Neural crest cell (in vitro differentiated cells): ENCODE measurements around the gene CIROP. TPM values are rescaled to one million over a fixed set of nuclear protein-coding genes. Genes with fewer than 3 reads are reported as not detected.
"Not testable (repeated sequence)": the region's sequence is repeated elsewhere in the genome, so short reads cannot be mapped to it uniquely, and the experiment has no call there.

Experiments used
- DNase-seq: peaks from one replicate; pipeline ENCODE4 v3.0.0; 2021; ENCODE audit warnings: low read depth, mixed read lengths, low spot score
- H3K27ac Mint-ChIP-seq: one replicate; pipeline ENCODE4 v1.8.0; 2021; ENCODE audit warnings: mild to moderate bottlenecking, mixed read lengths; ENCODE audit not compliant: unreplicated experiment
- H3K27me3 Mint-ChIP-seq: 2 replicates; pipeline ENCODE4 v1.8.0; 2021; ENCODE audit warnings: low read depth, mild to moderate bottlenecking, mixed read lengths
- H3K36me3 Mint-ChIP-seq: 2 replicates; pipeline ENCODE4 v1.8.0; 2021; ENCODE audit warnings: low read depth, mild to moderate bottlenecking, mixed read lengths
- H3K4me1 Mint-ChIP-seq: 2 replicates; pipeline ENCODE4 v1.8.0; 2021; ENCODE audit warnings: mixed read lengths
- H3K4me3 Mint-ChIP-seq: one replicate; pipeline ENCODE4 v1.8.0; 2021; ENCODE audit warnings: mild to moderate bottlenecking, mixed read lengths
- H3K9me3 Mint-ChIP-seq: 2 replicates; pipeline ENCODE4 v1.8.0; 2021; ENCODE audit warnings: mixed read lengths
- total RNA-seq: library from RNA; stranded (reverse); gene quantifications from 2 replicates; pipeline ENCODE4 v1.2.1, GENCODE V29; 2021
- TF ChIP-seq, protein P1 (sequence below): fragments of 200-600 bp; sonication (generic); conservative IDR thresholded peaks from 2 replicates; pipeline ENCODE4 v1.5.0; 2021; ENCODE audit warnings: antibody characterized with exemption, mild to moderate bottlenecking

Gene CIROP
- total RNA-seq, 1 donor from 2014 or later = not detected

DNA sequence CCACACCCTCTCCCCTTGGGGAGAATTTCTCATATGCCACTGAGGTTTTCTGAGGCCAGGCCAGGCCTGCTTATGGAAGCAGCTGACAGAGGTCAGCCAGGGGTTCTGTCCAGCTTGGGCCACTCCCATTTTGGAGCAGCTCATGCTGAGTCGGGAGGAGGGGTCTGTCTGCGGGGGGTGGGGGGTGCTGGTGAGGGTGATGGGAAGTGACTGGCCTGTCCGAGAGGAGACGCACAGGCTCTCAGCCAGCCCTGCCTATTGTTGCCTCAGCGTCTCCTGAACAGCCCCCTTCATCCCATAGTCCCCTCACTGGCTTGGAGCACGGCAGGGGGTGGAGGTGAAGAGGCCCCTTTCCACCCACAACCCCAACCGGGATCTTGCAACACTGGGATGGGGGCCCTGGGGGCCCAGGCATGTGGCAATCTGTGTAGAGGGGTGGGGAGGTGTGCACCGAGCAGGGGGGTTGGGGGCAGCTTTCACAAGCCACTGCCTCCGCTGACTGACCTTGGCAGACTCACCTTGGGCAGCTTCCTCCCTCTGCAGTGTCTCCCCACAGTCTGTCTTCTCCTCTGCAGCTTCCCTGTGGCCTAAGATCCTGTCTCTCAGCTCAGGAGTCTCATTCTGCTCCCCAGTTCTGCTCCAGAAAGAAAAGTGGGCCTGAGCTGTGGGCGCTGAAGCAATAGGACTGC is 8.8 kb upstream of the CIROP start:
- H3K27me3 Mint-ChIP-seq = peaks cover 3% of the 10 kb centered on the region
- DNase-seq = no peak
- H3K4me1 Mint-ChIP-seq = peaks cover 9% of the 10 kb centered on the region
- H3K27ac Mint-ChIP-seq = no peak overlapping the region
- TF ChIP-seq, protein P1, sequence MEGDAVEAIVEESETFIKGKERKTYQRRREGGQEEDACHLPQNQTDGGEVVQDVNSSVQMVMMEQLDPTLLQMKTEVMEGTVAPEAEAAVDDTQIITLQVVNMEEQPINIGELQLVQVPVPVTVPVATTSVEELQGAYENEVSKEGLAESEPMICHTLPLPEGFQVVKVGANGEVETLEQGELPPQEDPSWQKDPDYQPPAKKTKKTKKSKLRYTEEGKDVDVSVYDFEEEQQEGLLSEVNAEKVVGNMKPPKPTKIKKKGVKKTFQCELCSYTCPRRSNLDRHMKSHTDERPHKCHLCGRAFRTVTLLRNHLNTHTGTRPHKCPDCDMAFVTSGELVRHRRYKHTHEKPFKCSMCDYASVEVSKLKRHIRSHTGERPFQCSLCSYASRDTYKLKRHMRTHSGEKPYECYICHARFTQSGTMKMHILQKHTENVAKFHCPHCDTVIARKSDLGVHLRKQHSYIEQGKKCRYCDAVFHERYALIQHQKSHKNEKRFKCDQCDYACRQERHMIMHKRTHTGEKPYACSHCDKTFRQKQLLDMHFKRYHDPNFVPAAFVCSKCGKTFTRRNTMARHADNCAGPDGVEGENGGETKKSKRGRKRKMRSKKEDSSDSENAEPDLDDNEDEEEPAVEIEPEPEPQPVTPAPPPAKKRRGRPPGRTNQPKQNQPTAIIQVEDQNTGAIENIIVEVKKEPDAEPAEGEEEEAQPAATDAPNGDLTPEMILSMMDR = no peak
- H3K4me3 Mint-ChIP-seq = no peak overlapping the region
- H3K9me3 Mint-ChIP-seq = no peaks in the 10 kb centered on the region
- no peaks in the 10 kb centered on the region for H3K36me3 Mint-ChIP-seq

- no peak for DNase-seq
- H3K4me3 Mint-ChIP-seq = no peak overlapping the region
Measured at GRCh38 chr14:23112359-23113178, 7.8 kb upstream of the CIROP start.

GRCh38 chr14:23110579-23111365 is 6.0 kb upstream of the CIROP start:
- TF ChIP-seq, protein P1 = no peak
- Mint-ChIP-seq H3K27me3 (no peaks in the 10 kb centered on the region), H3K36me3 (no peaks in the 10 kb centered on the region), H3K4me3 (no peak overlapping the region), H3K27ac (no peak overlapping the region), H3K9me3 (no peaks in the 10 kb centered on the region), H3K4me1 (peaks cover 9% of the 10 kb centered on the region)
- no peak for DNase-seq

More at GRCh38 chr14:23112359-23113178, 7.8 kb upstream of the CIROP start:
- no peaks in the 10 kb centered on the region for H3K36me3 Mint-ChIP-seq
- no peak overlapping the region for H3K27ac Mint-ChIP-seq
- peaks cover 9% of the 10 kb centered on the region for H3K4me1 Mint-ChIP-seq
- H3K9me3 Mint-ChIP-seq = no peaks in the 10 kb centered on the region
- TF ChIP-seq, protein P1 = no peak
- H3K27me3 Mint-ChIP-seq = peaks cover 3% of the 10 kb centered on the region

GRCh38 chr14:23109769-23110168 is 5.0 kb upstream of the CIROP start:
- Mint-ChIP-seq H3K27ac (no peak overlapping the region), H3K36me3 (no peaks in the 10 kb centered on the region), H3K4me1 (peaks cover 12% of the 10 kb centered on the region), H3K4me3 (no peak overlapping the region), H3K27me3 (peaks cover 1% of the 10 kb centered on the region), H3K9me3 (no peaks in the 10 kb centered on the region)
- DNase-seq = no peak
- TF ChIP-seq, protein P1 = no peak

DNA sequence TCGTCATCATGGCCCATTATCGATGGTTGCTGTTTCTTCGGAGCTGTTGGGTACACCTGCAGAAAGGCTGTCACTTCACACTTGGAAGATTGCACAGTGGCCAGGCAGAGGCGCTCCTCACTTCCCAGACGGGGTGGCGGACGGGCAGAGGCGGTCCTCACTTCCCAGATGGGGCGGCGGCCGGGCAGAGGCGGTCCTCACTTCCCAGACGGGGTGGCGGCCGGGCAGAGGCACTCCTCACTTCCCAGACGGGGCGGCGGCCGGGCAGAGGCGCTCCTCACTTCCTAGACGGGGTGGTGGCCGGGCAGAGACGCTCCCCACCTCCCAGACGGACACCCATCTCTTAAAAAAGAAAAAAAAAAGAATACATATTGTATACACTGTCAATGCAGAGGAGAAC is 3.4 kb upstream of the CIROP start:
- not testable (repeated sequence) for H3K36me3 Mint-ChIP-seq, DNase-seq, H3K27me3 Mint-ChIP-seq, H3K27ac Mint-ChIP-seq, H3K4me1 Mint-ChIP-seq, H3K9me3 Mint-ChIP-seq, H3K4me3 Mint-ChIP-seq

DNA sequence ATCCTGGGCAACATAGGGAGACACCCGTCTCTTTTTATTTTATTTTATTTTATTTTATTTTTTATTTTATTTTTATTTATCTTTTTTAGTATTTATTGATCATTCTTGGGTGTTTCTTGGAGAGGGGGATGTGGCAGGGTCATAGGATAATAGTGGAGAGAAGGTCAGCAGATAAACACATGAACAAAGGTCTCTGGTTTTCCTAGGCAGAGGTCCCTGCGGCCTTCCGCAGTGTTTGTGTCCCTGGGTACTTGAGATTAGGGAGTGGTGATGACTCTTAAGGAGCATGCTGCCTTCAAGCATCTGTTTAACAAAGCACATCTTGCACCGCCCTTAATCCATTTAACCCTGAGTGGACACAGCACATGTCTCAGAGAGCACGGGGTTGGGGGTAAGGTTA is 2.8 kb upstream of the CIROP start:
- H3K4me1 Mint-ChIP-seq, H3K36me3 Mint-ChIP-seq, H3K4me3 Mint-ChIP-seq, H3K9me3 Mint-ChIP-seq, H3K27ac Mint-ChIP-seq, DNase-seq: not testable (repeated sequence)
- peaks cover 13% of the 10 kb centered on the region for H3K27me3 Mint-ChIP-seq
